NCI-H748 (cell line): ENCODE results near the gene PGC.

Experiments used
- DNase-seq: peaks from one replicate; lab custom pipeline; 2025; ENCODE audit not compliant: unreplicated experiment; lab: John Stamatoyannopoulos, UW

PGC gene

DNA sequence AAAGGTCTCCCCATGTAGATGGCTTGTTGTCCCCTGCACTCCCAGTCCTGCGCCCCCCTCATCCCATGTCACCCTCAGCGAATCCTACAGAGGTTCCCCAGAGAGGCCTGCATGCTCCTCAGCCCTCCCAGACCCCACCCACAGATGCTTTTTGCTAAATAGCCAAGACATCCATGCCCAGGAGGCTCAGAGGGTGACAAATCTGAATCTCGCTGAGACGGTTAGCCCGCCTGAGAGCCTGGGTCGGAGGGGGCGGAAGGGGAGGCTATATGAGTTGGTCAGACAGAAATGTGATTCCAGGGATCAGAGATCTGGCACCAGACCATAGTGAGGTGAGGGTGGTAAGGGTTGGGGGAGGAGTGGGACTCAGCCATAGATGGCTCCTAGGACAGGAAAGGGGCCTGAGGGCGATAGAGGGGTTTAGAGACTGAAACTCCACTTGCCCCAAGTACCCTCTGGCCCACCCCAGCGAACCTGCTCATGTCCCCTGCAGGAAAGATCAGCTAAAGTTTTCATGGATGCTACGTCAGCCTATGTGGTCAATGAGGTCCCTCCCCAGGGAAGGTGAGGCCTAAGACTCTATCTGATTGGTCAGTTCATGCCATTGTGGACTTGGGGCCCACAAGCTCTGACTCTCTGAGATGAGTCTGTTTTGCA is 45.0 kb downstream of the PGC start:
- no peak for DNase-seq

DNA sequence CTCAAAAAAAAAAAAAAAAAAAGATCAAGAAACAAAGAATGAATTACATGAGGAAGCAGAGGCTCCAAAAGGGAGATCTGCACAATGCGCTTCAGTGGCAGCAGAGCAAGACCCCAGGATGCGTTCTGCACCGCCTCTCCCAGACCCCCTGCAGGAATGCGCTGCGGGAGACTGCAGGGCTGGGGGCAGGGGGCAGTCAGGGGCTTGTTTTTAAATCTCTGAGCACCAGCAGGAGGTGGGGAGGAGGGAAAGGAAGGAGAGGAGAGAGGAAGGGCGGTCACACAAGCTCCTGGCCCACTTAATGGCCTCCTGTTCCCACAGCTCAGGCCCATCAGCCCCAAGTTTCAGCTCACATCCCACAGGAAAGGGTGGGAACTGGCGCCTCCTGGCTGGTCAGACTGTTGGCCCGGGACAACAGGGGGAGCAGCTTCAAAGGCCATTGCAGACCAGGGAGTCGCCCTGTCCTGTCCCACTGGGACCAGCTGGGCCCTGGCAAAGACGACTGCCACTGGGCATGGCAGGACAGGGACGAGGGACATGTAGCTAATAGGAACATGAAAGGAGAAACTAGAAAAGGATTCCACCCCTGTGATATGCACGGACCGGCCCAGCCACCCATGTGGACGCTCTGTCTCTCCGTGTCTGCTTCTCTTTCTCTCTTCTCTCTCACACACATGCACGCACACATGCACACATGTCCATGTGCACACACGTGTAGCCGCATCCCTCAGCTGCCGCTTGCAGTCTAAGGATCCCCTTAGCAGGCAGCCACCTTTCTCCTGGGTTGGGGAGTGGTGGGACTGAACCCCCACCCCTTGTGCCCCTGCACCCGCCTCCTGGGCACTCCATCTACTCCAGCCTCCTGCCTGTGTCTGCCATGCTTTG is 46.5 kb downstream of the PGC start:
- DNase-seq, result no peak

DNA sequence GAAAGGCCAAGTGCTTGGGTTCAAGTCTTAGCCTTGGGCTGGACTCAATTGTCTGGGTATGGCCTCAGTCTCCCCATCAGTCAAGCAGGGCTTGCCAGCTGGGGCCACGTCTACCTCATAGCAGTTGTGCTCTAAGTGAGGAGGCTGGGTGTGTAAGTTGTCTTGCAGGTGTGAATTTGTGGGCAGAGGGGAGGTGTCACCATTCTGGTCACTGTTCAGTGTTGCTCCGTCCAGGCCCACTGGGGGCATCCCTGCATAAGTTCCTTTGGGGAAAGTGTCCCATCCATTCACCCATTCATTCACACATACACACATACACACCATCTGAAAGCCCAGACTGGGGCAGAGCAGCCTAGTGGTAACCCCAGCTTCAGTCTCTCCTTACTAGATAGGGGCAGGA is 48.1 kb downstream of the PGC start:
- DNase-seq, result no peak

DNA sequence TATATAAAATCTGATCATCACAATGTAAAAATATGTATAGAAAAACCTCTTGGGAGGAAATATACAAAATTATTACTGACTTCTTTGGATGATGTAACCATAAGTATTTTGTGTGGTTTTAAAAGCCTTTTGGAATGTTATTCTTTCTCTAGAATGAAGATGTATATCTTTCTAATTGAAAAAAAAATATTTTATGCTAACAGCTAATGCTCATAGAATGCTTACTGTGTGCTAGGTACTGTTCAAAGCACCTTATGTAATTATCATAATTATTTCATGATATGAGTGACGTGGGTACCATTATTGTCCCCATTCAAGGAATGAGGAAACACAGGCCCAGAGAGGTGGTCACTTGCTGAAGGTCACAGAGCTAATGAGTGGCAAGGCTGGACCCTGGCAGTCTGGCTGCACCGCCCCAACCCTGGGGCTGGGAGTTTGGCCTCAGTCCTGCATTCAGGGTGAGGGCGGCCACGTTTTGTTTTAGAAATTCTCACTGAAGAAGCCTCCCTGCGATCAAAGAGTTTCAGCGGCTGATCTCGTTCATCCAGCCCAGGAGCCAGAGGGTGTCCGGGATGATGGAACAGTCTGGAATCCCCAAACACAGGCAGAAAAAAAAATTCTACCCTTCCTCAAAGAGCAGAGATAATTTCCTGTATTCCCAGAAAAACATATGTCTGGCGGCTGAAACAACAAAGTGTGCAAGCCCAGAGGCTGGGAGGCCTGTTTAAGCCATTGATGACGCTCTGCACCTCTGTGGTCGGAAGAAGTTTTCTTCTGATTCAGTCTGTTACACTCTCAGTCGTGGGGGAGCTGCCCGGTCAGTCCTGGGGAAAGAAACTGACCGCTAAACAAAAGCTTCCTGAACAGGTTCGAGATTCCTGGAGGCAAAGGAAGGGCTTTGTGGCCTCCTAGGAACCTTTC is 49.1 kb downstream of the PGC start:
- no peak for DNase-seq

DNA sequence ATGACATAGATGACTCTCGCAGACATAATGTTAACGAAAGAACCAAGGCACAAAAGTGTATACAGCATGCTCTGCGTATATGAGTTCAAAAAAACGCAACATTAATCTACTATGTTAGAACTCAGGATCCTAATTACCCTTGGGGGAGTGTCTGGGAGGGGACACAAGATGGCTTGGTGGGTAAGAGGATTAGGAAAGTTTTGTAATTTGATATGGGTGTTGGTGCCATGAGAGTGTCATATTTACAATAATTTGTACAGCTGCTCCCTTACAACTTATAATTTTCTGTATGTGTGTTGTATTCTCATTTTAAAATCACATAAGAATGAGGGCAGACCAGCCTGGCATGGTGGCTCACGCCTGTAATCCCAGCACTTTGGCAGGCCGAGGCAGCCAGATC is 50.4 kb downstream of the PGC start:
- peak; percentile 64 for DNase-seq

DNA sequence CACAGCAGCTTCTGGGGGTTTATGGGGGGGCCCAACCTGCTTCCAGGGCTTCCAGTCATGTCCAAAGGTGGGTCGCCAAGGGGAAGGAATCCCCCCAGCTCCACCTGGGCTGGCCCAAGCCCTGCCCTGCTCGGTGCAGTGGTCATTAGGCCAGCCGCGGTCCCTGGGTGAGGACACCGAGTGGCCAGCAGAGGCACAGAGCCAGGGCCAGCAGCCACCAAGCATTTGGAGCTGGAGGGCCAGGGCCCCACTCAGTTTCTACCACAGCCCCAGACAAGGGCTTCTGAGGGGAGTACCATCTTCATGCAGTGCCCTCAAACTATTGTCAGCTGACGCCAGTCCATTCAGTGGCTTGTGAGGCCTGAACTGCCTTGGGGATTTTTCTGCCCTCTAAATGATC is 51.4 kb downstream of the PGC start:
- no peak for DNase-seq

DNA sequence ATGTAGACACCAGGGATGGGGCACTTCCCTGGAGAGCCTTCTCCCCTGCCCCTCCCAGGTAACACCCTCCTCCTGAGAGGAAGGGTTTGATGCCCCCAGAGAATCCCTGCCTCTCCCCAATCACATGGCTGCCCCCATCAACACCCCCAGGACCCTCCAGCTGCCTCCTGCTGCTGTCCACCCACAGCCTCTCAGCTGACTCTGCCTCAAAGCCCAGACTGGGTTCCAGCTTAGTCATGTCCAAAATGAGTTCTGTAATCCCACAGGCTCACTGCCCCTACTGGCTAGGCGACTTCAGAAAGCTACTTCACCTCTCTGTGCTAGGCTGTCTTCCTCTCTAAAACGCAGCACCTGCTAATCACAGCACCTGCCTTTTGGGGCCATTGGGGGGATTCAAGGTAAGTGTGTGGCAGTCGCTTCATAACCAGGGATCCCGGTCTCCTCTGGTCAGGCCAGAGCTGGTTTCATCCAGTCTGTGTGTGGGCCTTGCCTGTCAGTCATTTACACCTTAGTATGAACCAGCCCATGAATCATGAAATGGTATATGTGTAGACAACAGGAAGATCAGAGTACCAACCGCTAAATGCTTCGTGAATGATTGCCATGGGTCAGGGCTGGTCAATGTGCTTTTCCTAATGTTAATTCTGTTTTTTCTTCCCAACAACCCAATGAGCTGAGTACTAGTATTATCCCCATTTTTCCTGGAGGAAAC is 52.2 kb downstream of the PGC start:
- DNase-seq, result no peak

DNA sequence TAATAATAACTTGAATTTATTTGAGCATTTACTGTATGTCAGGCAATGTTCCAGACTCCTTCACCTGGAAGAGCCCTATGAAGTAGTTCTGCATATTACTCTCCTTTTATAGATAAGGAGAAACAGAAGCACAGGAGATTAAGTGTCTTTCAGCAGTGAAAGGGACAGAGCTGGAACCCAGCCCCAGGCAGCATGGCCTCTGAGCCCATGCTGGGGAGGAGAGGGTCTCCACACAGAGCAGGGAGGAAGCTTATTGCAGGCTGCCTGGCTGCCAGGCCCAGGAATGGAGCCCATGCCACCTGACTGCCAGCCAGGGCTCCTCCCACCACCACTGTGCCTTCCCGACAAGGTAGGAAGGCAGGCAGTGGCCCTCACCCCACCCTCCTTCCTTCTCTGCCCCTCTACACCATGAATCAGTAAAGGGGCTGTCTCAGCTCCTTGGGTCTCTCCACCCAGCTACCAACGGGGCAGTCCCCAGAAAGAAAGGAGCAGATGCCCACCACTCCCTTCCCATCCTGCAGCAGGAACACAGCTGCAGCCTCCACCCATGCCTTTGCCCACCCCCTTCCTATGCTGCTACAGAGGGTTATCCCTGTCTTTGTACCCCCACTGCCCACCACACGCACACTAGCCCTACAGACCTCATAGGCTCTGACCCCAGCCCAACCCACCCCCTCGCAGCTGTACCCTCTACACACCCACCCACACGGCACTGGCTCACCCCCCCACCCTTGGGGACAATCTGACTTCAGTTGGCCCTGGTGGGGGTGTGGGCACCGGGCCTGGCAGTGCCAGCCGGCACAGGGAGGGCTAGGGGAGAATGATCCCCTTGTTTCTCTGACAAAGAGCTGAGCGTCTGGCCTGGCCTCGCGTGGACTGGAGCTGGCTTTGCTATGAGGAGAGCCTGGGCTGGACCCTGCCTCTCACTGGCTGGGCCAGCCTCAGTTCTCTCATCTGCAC is 53.6 kb downstream of the PGC start:
- DNase-seq, result no peak

DNA sequence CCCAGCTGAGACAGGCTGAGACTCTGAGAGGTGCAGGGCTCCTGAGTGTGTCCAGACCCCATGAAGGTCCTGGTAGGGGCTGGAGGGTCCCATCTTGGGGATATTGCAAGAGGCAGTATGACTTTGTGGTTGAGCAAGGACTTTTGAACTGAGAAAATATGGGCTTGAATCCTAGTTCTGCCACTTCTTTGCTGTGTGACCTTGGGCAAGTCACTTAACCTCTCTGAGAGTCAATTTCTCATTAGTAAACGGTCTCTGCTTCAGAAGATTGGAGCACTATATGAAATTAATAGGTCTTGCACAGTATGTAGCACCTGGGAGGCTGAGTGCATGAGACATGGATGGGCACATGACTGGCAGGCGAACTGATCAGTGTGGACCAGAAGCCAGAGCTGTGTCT is 54.5 kb downstream of the PGC start:
- DNase-seq, result no peak

DNA sequence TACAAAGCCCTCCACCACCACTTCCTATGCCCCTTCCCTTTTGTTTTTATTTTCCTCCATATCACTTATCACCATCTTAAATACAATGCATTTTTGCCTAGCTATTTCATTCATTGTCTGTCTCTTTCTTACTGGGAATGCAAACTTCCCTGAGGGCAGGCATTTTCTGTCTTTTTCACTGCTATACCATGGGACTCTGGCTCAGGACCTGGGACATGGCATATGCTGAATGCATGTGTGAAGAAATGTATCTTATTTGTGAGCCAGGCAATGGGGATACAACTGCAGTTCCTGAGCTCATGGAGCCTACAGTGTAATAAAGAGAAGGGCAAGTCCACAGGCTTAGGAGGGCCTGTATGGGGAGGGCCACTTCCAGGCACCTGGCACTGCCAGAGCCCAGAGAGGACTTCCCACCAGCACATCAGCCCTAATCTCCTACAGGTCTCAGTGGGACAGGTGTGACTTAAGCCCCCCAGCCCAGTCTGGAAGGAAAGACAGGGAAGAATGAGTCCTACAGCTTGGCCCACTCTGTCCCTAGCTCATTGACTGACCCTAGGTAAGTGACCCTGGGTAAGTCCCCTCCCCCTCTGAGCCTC is 55.0 kb downstream of the PGC start:
- no peak for DNase-seq

DNA sequence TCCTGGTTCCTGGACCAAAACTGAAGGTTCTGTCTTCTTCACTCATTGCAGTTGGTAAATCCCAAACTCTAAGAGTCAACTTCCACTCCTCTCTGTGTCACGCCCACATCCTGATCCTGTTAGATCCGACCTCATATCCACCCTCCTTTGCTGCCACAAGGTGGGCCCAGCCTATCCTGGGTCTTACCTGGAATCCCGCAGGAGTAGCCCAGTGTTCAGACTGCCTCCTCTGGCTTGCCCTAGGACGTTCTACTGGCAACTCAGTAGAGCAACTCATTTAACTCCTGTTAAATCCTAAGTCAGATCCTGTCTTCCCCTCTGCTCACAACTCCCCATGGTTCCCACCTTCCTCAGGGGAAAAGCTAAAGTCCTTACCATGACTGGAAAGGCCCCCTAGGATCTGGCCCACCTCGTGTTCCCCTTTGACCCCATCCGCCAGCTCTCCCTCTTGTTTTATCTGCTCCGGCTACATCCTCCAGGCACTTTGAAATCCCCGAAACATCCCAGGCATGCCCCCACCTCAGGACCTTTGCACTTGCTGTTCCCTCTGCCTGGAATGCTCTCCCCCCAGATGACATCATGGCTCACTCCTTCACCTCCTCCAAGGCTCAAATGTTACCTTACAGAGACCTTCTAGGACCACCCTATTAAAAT is 55.6 kb downstream of the PGC start:
- DNase-seq, result no peak

DNA sequence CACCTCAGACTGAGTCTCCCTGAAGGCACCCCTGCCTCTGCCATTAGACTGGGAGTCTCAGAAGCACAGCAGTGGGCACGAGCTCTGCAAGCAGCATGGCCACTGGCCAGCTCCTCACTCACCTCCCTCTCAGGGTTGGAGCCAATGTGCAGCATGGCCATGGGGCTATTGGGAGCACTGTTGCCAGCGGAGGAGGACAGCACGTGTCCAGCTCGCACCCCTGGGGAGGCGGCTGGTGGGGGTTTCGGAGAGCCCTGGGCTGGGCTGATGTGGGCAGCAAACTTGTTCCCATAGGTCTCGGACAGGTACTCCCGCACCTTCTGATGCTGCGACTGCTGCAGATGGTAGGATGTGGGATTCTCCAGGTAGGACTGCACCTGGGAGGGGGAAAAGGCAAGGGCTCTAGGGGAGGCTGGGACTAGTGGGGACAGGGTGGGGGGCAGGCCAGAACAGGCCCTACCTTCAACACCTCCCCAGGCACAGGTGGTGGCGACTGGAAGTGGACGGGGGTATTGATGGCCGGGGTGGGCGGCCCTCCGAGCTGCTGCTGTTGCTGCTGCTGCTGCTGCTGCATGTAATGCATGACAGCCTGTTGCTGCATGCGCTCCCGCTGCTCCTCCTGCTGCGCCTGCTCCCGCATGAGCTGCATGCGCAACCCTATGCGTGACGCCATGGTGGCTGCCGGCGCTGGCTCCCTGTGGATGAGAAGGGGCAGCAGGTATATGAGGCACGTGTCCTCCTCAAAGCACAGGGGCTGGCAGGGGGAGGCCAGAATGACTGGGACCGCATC is 56.5 kb downstream of the PGC start:
- no peak for DNase-seq

DNA sequence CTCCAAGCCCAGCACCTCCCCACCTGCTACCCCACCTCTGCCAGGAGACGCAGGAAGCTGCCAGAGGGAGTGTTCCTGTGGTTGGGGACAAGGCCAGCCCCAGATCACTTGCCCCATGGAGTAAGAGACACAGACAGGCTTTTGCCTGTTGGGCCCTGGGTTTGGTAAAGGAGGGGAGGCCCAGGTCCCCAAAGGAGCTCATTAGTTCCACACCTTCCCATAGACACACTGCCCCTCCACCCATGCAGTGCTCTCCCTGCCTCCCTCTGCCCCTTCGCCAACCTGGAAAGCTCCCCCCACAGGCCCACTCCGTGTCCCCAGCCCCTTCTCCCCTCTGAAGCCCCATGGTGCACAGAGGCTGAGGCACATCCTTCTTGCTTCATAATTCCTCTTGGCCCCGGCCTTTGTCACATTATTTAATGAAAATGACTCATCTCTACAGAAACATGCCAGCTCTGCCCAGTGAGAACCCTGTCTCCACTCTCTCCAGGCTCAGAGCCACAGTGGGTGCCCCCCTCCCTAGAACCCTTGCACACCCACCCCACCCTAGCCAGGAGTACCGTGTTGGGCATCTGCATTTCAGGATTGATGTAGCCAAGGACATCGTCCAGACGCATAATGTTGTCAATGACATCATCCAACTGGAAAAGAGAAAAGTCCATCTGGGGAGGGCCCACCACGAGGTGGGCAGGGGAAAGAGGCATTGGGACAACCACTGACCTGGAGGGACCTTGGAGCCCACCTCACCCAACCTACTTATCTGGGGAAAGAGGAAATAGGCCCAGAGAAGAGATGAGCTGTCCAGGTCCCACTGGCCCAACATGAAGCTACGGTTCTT is 57.8 kb downstream of the PGC start:
- no peak for DNase-seq

DNA sequence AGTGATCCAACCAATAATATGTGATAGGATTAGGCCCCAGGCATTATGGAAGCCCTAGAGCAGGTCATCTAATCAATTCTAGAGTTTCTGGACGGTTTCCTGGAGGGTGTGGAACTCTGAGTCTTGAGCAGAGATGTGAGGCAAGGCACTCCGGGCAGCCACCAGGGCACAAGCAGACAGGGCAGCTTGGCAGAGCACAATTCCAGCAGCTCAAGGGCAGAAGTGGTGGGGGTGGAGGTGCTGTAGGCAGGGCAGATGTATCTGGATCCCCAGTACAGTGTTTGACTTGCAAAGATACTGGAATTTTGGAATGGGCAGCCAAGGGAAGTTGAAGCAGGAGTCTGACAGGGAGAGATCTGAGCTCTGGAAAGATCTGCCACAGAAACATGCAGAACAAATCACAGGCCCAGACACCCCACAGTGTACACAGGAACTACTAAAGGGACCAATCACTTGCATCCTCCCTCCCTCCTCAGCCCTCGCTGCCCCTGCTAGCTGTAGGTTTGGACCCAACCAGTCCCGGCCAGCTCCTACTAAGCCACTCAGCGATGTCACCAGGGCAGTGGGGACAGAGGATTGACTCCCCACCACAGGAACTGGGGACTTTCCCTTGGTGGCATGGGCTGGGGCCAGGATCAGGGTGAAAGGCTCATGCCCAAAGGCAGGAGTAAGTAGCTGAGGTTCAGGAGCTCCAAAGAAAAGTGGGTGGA is 58.8 kb downstream of the PGC start:
- no peak for DNase-seq

DNA sequence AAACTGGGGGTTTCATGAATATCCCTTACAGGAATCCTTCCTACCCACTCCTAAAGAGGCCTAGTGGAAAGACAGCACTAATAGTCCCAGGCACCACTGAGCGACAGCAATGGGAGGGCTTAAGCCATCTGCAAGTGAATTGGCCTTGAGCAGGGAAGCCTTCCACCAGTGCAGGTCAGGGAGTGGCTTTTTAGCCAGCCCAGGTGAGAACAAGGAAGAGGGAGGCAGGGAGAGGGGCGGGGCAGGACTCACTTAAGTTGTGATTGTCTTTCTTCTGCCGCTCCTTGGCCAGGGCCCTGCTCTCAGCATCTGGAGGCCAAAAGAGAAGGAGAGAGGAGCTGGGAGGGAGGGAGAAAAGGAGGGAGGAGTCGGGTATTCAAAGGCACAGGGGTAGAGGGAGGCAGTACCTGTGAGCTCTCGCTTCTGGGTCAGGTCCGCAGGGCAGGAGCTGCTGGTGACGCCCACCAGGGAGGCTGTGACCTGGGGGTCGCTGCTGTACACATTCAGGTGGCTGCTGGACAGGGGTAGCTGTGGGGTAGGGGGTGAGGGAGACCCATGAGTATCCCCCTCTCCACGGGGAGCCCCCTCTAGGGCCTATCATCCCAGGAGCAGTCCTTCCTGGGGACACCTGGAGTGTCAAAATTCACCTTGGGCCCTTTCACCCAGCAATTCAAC is 59.6 kb downstream of the PGC start:
- DNase-seq, result no peak
